NCI-H1694 treated with DMSO at 0.1 percent for 48 hours (cell line): ENCODE data around the gene EPM2A.
"Not testable (repeated sequence)": the region's sequence is repeated elsewhere in the genome, so short reads cannot be mapped to it uniquely, and the experiment has no call there.

Source experiments
- DNase-seq: peaks from one replicate; lab custom pipeline; 2025; lab: John Stamatoyannopoulos, UW

The EPM2A gene

DNA sequence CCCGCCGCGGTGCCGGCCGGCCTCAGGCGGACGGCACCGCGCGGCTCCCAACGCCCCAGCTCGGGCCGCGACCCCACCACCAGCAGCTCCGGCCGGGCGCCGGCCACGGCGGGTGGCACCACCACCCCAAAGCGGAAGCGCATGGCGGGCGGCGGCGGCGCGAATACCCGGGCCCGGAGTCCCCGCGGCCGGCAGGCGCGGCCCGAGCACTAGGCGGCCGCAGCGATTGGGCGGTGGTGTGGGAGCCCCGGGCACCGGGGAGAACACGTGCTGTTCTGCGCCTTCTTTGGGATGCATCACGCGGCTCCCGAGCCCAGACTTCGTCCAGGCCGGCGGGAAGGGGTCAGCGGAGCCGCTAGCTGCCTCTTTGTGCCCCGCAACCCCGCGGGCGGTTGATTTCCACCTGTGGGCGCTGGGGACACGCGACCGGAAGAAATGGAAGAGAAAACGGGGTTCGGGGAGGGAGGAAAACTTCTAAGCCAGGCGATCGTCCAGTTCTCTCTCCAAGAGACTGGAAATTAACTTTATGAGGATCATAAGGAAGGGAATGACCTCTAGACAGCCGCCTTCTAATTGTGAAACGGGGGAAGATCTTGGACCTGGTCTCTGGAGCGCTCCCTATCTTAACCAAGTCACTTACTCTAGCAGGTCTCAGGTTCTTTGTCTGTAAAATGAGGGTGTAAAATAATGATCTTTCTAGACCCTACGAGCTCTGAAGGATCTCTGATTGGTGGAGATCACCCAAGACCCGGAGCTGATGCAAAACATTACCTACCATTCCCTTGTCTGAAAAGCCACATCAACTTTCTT is at the start of gene EPM2A:
Gene EPM2A (minus strand): TSS at position 165 of the 810 bp plus-strand sequence. CDS start 22 bp downstream, at position 143.
- peak; percentile 10 for DNase-seq

DNA sequence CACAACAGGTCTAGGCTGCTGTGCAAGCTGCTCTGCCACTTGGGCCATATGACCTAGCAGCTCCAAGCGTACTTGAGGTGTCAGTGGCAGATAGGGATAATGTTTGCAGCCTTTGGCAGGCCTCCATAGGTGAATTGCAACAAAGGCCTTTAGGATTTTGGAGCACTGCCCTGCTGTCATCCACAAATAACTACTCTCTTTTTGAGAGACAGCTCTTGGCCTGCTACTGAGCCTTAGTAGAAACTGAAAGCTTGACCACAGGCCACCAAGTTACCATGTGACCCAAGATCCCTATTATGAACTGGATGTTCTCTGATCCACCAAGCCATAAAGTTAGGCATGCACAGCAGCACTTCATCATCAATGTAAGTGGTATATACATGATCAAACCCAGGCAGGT is 49.4 kb upstream of the EPM2A start:
- no peak for DNase-seq

DNA sequence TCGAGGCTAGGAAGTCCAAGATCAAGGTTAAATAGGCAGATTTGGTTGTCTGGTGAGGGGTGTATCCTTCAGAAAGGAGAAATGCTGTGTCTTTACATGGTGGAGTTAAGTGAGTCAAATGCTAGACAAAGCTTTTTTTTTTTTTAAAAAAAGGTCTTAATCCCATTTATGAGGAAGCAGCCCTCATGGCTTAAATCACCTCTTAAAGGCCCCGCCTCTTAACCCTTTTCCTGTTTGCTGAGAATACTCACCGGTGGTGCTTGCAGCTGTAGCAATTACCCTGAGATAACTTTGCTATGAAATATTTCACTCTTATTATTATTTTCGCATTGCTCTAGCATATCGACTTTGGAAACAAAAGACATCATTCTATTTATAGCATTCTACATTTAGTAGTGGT is 48.5 kb upstream of the EPM2A start:
- no peak for DNase-seq

DNA sequence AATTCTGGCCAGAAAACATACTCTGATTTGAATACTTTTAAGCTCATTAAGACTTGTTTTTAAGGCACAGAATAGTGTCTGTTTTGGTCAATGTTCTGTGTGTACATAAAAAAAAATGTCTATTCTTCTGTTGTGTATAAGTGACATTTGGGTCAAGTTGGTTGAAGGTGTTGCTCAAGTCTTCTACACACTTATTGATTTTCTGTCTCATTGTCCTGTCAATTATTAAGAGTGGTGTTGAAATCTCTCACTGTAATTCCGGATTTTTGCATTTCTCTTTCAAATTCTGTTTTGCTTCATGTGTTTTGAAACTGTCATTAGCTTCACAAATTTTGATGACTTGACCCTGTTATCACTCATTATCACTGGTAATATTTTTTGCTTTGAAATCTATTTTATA is 37.5 kb upstream of the EPM2A start:
- no peak for DNase-seq

DNA sequence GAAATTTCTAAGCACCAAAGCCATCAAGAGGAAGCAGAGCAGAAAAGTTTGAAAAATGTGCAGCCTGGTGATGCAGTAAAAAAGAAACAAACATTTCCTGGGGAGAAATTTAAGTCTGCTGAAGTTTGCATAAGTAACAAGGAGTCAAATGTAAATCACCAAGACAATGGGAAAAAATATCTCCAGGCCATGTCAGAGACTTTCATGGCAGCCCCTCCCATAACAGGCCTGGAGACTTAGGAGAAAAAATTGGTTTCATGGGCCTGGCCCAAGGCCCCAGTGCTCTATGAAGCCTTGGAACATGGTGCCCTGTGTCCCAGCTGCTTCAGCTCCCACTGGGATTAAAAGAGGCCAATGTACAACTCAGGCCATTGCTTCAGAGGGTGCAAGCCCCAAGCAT is 30.1 kb upstream of the EPM2A start:
- no peak for DNase-seq

DNA sequence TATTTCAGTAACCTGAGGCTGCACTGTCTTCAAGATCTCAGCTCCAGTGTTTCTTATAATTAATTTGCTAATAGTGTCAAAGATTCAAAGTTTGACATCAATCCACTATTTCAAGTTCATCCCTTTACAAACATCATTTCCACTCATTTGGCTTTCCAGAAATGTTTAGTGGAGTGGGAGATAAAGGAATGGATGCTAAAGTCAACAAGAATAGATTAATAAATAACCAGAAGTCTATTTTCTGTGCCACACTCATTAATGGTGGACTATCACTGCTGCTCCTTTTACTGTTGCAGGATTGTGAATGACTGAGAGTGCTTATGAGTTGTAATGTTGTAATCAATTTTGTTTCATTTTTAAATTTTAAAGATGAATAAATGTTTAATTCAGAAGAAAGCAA is 28.4 kb upstream of the EPM2A start:
- DNase-seq = no peak

DNA sequence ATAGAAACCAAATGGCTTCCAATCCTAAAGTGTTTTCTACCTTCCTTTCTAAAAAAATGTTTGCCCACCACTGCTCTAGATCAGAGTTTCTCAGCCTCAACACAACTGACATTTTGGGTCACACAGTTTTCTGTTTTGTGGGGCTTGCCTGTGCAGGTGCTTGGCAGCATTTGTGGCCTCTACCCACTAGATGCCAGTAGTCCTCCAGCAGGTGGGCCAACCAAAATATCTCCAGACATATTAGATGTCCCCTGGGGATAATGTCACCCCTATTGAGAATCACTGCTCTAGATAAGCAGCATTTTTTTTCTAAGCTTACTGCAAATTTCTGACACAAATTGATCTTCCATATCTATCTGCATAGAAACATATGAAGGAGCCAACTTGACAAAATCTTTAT is 26.3 kb upstream of the EPM2A start:
- no peak for DNase-seq

DNA sequence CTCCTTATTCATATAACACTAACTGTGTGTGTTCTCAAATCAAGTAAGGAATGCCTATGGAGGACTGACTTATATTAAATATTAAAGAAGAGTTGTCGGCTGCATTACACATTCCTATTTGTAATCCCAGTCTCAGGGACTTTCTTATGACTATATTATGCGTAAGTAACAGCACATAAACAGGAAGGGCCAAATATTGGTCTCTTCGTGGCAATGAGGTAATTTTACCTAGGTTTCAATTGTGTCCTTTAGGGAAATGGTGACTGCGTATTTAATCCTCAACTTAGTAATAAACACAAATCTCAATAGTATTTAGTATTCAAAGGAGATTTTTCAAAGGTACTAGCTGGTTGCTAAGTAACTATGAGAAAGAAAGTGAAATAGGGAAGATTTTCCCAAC is 22.8 kb upstream of the EPM2A start:
- no peak for DNase-seq

DNA sequence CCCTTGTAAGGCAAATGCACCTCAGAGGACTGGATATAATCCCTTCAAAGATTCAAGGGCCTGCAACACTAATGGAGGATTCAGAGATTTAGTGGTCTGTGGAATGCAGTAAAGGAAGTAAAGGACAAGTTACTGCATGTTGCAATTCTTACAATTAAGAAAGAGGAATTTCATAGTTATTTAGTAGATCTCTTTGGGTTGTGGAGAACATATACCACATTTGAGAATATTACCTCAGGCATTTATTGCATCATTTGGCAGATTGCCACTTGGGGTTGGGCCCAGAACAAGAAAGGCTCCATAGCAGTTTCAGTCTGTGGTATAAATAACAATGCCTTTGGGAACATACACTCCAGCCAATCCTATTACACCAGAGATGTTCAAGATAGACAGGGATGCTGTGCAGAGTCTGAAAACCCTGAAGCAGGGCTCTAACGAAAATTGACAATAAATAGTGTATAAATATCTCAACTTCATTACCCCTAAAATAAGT is 20.9 kb upstream of the EPM2A start:
- peak; percentile 2 for DNase-seq

DNA sequence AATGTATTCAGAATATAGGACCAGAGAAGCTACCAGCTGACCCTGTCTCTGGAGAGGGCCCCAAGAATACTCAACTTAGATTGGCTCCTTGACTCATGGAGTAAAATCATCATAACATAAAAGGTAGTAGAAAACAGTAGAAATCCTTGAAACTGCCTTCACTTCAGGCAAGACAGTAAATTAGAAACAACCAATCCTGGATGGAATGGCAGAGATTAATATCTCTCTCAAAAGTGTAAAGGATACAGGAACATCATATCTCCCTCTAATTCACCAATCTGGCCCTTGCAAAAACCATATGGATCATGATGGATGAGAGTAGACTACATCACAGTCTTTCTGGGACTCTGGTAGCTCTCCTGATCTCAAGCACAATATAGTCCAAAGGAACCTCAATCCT is 20.4 kb upstream of the EPM2A start:
- no peak for DNase-seq

DNA sequence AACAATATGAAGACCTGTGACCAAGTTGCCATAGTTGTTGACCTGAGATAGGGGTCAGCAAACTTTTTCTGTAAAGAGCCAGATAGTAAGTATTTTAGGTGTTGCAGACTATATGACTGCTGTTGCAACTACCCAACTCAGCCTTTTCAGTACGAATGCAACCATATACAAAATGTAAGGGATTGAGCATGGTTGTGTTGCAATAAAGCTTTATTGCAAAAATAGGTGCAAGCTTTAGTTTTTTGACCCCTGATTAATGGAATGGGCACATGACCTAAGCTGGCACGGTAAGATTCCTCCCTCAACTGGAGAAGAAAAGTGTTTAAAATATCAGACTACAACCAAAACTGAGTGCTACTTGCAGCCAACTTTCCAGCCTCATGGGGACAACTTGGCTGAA is 17.3 kb upstream of the EPM2A start:
- no peak for DNase-seq

DNA sequence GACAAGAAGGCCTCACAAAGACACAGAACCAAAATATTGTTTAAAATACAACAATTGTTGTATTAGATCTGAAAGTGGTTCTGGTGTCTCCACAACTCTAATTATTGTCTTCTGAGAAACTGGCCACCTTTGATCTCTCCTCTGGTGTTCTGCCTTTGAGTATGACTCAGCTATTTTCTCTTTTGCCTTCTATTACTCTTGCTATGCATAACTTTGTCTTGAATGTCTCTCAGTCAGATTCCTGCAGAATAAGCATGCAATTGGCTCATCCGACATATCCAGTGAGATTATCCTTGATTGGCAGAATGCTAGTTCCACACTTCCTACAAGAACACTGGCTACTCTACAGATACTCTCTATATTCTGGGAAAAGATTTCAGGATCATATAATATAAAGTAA is 14.3 kb upstream of the EPM2A start:
- DNase-seq = no peak

DNA sequence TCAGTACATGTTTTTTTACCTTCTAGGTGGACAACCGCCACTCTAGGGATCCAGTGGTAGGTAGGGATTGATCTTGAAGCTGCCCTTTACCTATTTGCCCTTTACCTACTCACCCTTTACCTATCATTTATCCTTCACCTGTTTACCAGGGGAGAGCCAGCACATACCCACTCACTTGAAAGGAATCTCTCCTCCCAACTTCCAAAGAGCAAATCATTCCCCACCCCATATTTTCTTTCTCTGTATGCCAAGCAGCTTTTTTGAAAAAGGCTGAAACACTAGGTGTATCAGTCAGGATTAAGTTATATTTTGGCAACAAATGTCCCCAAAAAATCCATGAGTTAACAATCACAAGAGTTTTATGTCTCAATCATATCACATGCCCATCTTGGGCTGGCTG is 10.5 kb upstream of the EPM2A start:
- no peak for DNase-seq

DNA sequence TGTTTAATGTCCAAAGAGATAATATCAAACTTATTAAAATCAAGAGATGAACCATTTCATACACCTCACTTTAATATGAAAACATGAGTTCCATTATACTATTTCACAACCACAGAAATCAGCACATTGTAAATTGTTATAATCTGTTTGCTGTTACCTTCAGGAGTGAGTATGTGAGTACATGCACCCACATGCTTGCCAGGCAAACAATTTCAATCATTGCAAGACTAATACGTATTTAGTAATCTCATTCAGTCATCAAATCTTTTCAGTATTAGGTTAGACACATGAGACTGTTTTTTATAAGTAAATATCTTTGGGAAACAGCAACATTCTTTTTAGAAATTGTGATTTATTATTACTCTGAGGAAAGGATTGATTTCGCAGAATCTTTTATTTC is 9.3 kb upstream of the EPM2A start:
- DNase-seq = no peak

DNA sequence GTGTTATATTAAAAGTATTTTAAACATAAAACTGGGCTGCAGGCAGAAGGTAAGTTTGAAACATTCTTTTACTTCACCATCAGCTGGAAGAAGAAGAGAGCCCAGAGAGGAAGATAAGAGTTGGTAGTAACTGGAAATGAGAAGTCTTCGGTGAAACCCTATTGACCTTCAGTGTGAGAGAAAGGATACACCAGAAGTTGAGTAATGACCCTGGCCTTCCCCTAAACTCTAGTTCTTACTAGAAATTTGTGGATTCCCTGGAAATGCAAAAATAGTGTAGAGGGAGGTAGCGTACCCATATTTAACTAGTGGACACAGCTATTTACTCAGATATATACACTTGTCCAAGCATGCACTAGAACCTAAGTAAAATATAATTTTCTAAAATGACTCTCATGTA is 8.0 kb upstream of the EPM2A start:
- no peak for DNase-seq

DNA sequence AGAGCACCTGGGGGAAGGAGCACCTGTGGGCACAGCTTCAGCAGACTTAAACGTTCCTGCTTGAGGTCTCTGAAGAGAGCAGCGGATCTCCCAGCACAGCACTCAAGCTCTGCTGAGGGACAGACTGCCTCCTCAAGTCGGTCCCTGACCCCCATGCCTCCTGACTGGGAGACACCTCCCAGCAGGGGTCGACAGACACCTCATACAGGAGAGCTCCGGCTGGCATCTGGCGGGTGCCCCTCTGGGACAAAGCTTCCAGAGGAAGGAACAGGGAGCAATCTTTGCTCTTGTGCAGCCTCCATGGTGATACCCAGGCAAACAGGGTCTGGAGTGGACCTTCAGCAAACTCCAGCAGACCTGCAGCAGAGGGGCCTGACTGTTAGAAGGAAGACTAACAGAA is 7.2 kb upstream of the EPM2A start:
- not testable (repeated sequence) for DNase-seq

DNA sequence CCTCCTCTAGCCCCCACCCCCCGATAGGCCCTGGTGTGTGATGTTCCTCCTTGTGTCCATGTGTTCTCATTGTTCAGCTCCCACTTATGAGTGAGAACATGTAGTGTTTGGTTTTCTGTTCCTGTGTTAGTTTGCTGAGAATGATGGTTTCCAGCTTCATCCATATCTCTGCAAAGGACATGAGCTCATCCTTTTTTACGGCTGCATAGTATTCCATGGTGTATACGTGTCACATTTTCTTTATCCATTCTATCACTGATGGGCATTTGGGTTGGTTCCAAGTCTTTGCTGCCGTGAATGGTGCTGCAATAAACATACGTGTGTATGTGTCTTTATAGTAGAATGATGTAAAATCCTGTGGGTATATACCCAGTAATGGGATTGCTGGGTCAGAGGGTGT is 4.4 kb upstream of the EPM2A start:
- not testable (repeated sequence) for DNase-seq

DNA sequence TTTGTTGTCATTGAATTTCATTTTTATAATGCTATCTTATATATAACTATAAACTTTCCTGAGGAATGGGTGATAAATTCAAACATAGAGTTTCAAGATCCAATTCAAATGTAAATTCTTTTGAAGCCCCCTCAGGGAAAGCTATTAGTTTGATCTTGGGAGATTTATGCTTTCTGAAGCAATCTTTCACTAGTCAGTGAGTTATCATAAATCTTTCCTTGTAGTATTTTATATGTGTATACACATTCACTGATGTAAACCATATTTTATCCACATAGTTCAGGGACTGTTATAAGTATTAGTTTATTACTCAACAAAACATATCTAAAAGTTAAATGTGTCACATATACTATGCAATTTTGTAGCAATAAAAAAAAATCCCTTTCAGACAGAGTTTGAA is 2.9 kb upstream of the EPM2A start:
- DNase-seq = no peak

DNA sequence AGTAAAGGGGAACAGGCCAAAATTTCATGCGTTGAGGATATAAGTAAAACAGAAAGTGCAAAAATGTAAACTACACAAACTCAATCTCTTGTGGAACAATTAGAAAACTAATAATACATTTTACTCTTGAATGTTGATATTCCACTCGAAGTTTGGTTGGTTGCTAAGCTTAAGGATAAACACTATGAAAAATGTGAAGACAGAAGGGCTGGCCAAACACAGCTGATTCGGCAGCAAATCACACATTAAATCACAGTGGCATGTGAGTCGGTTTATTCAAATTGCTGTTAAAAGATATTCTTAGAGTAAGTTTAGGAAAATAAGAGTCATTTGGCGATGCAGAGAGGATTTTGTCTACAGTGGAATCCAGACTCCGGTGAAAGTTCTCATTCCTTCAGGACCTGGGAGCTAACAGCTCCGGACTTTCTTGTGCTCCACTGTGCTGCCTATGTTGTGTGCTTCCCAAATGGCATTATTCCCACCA is 1.4 kb upstream of the EPM2A start:
- no peak for DNase-seq

DNA sequence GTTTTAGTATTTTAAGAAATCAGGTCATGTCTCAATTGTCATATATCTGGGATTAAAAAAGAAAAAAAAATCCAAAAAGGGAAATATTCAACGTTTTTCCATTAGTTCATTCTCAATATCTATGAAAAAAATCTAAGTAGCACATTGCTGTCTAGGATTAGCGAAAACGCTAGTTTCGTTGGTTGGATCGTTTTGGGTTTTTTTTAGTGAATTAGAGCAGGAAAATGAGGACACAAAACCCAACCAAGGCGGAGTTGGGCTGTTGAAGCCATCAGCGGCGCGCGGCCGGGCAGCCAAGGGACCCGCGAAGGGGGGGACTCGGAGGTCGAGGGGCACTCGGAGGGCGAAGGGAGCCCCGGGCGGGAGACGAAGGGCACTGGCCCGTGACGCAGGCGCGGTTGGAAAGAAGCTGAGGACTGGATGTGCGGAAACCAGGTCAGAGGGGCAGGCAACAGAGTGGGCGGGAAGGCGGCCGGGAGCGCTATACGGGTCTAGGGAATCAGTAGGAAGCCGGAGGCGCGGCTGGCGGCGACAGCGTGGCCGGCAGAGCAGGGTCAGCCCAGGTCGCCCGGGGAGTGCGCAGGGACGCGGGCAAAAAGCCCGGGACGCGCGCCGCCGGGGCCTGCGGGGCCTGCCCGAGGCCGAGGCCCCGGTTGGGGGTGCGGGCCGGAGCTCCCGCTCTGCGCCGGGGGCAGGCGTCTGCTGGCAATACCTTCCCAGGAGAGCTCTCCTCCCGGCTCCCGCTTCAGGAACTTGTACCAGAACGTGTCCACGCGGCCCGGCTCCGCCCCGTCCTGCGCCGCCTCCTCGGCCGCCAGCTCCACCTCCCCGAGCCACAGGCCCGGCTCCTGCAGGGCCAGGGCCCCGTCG is 599 bp downstream of the EPM2A start:
- peak; percentile 65 for DNase-seq

DNA sequence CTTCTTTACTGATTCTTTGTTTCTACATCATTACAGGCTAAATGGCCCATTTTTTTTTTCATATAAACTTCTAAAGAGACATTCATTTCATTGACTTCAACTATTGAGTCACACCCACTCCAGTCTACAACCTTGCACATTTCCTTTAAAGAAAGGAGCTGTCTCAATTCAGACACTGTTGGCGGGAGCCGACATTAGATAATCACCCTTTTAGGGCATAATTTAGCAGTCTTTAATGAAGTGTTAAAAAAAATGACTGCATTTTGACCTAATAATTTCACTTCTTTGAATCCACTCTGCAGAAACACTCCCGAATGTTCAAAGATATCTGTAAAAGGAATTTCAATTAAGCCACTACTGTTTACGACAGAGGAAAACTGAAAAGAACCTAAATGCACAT is 1.5 kb downstream of the EPM2A start:
- no peak for DNase-seq

DNA sequence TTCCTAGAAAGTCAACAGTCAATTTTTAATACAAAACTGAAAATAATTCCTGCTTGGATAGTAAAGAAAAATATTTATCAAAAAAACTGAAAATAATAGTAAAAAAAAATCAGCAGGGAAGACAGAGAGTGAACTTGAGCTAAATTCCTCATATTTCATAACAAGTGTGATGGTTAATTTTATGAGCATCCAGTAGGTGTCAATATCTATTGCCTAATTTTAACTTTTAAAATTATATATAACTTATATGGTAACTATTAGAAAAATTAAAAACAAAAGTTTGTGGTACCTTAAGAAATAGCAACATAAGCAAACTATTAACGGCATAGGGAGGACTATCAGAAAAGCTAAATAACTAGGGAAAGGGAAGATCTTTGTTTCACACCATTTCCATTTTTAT is 2.1 kb downstream of the EPM2A start:
- no peak for DNase-seq

DNA sequence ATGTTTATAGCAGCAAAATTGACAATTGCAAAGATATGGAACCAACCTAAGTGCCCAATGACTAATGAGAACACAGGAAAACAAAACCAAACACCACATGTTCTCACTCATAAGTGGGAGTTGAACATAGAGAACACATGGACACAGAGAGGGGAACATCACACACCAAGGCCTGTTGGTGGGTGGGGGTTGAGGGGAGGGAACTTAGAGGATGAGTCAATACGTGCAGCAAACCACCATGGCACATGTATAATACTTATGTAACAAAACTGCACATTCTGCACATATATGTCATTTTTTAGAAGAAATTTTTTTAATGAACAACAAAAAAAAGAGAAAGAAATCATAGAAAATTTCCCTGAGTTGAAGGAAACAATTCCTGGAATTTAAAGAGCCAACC is 3.9 kb downstream of the EPM2A start:
- no peak for DNase-seq
